NCI-H2171 treated with DMSO at 0.1 percent for 48 hours (cell line): Measurements from ENCODE around the gene GALNT9.
"Not testable (repeated sequence)": the region's sequence is repeated elsewhere in the genome, so short reads cannot be mapped to it uniquely, and the experiment has no call there.

Experiments used
- DNase-seq: peaks from one replicate; lab custom pipeline; 2025; lab: John Stamatoyannopoulos, UW

GALNT9 gene

DNA sequence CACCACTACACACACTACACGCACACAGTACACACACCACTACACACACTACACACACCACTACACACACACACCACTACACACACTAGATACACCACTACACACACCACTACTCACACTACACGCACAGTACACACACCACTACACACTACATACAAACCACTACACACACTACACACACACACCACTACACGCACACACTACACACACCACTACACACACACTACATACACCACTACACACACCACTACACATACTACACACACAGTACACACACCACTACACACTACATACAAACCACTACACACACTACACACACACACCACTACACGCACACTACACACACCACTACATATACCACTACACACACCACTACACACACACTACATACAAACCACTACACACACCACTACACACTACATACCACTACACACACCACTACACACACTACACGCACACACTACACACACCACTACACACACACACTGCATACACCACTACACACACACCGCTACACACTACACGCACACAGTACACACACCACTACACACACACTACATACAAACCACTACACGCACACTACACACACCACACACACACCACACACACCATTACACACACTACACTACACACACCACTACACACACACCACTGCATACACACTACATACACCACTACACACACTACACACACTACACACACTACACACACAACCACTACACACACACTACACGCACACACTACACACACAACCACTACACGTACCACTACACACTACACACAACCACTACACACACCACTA, 173.4 kb downstream of the GALNT9 start:
- DNase-seq, result no peak

DNA sequence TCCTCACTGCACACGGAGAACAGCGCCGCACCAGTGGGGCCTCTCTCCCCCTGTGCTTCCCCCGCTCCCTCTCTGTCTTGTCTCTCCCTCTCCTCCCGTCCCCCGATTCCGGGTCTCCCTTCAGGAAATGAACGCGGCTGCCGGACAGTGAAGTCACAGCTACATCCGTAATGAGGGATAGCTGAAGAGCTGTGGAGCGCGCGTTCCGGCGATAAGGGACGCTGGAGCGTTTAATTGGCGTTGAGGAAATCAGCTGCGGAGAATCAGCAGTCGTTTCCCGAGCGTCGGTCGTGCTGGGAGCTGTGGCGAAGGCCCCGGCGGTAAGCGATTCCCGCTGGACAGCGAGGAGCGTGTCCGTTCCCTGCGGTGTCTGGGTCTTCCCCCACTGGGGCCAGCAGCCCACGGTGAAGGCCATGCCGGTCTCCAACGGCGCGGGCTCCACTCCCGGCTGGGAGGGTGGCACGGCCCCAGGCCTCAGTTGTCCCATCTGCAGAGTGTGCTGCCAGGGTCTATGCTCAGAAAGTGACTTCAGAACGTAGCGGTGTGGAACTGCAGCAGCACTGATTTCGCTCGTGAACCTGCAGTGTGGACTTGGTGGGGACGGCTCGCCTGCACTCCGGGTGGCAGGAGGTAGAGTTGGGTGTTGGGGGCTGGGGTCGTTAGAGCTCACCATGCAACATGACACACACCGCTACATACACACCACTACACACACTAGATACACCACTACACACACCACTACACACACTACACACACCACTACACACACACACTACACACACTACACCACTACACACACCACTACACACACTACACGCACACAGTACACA, 174.2 kb downstream of the GALNT9 start:
- peak; percentile 18 for DNase-seq

DNA sequence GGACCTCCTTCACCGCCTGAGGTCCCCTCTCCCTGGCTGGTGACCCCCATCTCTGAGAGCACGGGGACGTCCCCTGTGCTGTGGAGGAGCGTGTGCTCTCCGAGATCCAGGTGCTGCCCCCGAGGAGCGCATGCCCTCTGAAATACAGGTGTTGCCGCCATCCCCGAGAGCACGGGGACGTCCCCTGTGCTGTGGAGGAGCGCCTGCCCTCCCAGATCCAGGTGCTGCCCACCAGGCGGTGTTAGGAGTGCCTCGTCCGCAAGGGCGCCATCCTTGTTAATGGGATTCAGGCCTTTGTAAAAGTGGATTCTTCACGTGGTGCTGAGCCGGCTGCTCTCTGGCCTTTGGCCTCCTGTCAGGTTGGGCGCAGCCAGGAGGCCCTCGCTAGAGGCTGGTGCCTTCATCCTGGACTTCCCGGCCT, 175.0 kb downstream of the GALNT9 start:
- DNase-seq, result peak; percentile 40

DNA sequence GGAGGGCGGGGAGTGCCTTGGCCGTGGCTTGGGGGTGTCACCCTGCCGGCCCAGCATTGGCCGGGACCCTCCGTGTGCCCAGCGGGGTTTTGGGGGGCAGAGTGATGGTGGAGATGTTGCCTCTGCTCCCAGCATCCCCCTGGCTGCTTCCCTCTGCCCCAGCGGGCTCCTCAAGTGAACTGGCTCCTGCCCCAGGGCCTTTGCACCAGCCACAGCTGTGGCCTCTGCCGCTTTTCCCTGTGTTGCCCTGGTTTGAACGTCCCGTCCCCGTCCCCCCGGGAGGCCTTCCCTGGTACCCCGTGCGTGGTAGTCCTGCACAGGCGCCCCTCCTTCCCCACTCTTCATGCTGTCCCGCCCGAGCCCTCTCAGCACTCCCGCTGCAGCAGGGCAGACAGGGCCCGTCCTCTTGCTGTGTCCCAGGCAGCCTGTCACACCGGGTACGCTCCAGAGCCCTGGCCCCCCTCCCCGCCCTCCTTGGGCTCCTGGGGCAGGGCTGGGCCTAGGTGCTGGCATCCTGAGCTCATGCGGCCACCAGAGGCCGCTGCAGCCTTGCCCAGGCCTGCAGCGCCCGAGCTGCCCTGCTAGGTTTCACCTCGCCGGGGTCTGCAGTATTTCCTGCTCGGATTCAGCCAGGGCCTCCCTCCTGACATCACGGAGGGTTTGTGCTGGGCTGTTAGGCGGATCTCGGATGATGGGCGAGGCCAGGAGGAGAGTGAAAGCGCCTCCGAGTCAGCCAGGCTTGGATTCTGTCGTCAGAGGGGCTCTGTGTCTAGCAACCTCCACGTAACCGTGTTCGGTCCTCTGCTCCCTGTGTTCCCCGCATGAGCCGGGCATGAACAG, 175.7 kb downstream of the GALNT9 start:
- peak; percentile 84 for DNase-seq

DNA sequence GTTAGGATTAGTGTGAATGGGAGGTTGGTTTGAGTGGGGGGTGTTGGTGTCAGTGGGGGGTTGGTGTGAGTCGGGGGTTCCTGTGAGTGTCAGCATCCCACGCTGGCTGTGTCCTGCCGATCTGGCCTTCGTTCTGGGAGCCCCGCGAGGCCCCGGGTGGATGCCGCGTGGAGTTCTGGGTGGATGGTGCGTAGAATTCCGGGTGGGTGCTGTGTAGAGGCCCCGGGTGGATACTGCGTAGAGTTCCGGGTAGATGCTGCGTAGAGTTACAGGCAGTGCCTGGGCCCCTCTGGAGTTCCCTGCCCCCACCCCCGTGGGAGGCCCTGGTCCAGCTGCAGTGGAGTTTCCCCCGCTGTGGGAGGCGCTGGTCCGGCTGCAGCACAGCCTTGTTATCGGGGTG, 176.4 kb downstream of the GALNT9 start:
- DNase-seq, result no peak

DNA sequence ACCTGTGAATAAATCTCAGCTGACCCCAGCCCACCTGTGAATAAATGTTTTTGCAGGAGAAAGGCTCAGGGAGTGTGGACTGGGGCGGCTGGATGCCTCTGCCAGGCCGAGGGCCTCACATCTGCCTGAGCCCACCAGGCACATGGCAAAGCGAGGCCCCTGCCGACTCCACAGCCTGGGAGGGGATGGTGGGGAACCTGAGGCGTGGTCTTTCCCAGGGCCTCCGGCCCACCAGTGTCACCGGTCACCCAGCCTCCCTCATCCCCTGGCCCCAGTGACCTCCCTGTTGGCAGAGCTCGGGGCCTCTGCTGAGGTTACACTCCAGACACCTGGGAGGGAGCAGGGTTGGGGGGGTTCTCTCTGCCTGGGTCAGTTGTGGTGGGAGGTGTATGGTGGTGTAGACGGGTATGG, 177.0 kb downstream of the GALNT9 start:
- DNase-seq, result no peak

DNA sequence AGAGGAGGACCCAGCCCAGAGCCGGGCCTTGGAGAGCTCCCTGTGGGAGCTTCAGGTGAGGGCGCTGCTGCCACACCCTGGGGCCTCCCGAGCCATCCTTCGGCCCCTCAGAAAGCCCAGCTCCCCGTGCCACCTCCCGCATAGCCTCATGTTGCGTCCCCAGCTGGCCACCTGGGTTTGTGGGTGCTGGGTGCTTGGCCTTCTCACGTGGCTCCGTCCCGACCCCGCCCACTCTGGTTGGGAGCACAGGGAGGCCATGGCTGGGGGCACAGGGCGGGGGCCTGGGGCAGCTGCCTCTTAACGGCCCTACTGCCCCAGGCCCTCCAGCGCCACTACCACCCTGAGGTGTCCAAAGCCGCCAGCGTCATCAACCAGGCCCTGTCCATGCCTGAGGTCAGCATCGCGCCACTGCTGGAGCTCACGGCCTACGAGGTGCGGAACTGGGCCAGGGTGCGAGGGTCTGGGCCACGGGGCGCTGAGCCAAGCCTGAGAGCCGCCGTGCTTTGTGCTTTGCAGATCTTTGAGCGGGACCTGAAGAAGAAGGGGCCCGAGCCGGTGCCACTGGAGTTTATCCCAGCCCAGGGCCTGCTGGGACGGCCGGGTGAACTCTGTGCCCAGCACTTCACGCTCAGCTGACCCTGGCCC, 177.5 kb downstream of the GALNT9 start:
- DNase-seq, result no peak

DNA sequence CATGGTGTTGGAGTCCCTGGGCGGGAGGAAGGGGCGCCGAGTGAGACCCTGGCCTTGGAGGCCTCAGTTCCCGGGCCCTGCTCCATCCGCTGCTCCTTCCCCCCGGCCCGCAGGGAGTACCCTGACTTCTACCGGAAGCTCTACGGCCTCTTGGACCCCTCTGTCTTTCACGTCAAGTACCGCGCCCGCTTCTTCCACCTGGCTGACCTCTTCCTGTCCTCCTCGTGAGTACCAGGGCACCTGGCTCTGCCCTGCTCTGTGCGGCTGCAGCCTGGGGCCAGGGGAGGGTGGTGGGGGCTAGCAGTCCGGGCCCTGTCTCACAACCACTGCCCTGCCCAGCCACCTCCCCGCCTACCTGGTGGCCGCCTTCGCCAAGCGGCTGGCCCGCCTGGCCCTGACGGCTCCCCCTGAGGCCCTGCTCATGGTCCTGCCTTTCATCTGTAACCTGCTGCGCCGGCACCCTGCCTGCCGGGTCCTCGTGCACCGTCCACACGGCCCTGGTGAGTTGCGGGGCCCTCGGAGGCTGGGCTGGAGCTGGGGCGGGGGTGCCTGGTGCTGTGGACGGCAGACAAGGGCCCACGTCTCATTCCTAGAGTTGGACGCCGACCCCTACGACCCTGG, 178.1 kb downstream of the GALNT9 start:
- DNase-seq, result no peak

DNA sequence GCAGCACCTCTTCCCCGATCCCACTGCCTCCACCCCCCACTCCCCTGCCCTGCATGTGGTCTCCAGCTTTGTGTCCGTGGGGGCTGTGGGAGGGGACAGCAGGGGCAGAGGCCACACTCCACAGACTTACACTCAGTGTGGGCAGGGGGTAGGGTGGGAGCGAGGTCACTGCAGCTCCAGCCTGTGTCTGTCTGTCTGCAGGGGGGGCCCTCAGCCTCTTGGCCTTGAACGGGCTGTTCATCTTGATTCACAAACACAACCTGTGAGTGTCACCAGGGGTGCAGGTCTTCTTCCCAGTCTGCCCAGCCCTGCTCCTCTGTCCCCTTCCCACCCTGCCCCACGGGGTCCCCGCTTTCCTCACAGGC, 178.6 kb downstream of the GALNT9 start:
- DNase-seq, result no peak

DNA sequence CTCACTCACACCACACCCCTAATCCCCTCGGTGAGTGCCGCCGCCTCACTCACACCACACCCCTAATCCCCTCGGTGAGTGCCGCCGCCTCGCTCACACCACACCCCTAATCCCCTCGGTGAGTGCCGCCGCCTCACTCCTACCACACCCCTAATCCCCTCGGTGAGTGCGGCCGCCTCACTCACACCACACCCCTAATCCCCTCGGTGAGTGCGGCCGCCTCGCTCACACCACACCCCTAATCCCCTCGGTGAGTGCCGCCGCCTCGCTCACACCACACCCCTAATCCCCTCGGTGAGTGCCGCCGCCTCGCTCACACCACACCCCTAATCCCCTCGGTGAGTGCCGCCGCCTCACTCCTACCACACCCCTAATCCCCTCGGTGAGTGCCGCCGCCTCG, 179.9 kb downstream of the GALNT9 start:
- not testable (repeated sequence) for DNase-seq

DNA sequence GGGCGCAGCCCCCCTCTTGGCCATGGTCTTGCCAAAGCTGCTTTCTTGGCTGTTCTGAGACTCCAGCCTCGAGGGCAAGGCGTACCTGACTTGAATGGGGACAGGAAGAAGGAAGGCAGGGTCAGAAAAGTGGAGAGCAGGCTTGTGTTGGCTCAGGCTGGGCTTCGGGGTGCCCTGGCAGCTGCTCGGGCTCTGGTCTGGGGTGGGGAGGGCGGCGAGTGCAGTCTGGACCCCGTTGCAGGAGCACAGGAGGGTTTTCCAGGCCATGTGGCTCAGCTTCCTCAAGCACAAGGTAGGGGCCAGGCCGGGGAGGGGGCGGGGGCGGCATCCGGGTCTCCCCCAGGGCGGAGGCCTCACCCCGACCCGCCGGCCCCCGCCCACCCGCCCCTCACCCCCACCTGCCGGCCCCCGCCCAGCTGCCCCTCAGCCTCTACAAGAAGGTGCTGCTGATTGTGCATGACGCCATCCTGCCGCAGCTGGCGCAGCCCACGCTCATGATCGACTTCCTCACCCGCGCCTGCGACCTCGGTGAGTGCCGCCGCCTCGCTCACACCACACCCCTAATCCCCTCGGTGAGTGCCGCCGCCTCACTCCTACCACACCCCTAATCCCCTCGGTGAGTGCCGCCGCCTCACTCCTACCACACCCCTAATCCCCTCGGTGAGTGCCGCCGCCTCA, 180.9 kb downstream of the GALNT9 start:
- DNase-seq, result no peak

DNA sequence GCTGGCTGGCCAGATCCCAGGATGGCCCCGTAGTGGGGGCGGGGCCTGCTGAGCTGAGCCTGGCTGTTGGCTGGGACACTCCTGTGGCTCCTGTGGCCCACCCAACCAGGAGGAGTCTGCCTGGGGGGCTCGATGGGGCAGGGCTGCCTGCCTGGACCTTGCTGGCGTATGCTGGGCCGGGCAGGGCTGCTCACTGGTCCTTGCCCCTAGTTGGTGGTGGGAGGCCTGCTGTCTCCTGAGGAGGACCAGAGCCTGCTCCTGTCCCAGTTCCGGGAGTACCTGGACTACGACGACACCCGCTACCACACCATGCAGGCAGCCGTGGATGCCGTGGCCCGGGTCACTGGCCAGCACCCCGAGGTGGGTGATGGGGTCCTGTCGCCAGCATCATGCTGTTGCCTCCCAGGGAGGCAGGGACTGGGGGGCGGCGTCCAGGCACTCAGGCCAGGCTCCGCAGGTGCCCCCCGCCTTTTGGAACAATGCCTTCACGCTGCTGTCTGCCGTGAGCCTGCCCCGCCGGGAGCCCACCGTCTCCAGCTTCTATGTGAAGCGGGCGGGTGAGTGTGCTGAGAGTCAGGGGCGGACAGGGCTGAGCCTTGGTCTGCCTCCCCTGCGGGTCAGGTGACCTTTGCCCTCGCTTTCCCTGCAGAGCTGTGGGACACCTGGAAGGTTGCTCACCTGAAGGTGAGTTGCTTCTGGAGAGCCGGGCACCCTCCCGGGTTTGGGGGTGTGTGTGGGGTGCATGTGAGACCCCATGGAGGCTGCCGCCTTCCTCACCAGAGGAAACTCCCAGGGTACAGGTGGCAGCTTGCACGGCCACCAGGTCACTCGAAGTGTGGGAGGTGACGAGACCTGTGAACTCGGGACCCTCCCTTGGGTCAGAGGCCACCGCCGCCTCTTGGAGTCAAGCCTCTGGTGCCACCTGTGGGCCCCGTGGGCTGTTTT, 181.7 kb downstream of the GALNT9 start:
- DNase-seq, result no peak

DNA sequence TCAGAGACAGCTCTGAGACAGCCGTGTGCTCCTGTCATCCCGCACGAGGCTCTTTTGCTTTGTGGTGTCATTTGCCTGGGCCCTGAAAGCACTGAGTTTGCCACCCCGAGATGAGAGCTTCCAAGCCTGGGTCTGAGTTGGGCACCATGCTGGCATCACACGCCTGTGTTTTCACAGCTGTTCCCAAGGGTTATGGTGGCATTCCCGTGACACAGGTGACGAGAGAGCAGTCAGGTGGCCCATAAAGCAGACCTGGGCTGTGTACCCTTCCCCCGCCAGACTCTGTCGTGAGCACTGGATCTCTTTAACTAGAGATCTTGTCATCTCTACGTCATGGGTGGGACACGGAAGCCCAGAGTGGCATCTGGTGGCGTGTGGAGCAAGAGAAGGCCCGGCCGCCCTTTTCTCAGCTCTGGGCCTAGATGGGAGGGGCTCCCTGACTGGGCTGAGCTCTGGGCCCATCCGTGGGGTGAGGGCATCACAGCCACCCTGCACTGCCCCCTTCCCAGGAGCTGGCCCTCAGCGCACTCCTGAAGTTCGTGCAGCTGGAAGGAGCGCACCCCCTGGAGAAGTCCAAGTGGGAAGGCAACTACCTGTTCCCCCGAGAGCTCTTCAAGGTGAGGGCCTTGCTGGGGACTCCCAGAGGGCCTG, 182.5 kb downstream of the GALNT9 start:
- DNase-seq, result no peak
